ENCODE data around the gene NDUFC1.
"Not testable (repeated sequence)": the region's sequence is repeated elsewhere in the genome, so short reads cannot be mapped to it uniquely, and the experiment has no call there.

NDUFC1 gene

GRCh38 chr4:139301821-139302611, at the start of gene NDUFC1:
NDUFC1 (minus strand) TSS chr4:139302477; CDS start chr4:139295798, 6,679 bp downstream.
- peak in 46 of 58 donors; percentile 19 to 78 (median 51) for DNase-seq

- DNase-seq: no peak
These were observed 35.3 kb upstream of the NDUFC1 start for GRCh38 chr4:139337612-139338011.

GRCh38 chr4:139333046-139333445, 30.8 kb upstream of the NDUFC1 start:
- no peak for DNase-seq

GRCh38 chr4:139331185-139331584, 28.9 kb upstream of the NDUFC1 start:
- no peak for DNase-seq

DNA sequence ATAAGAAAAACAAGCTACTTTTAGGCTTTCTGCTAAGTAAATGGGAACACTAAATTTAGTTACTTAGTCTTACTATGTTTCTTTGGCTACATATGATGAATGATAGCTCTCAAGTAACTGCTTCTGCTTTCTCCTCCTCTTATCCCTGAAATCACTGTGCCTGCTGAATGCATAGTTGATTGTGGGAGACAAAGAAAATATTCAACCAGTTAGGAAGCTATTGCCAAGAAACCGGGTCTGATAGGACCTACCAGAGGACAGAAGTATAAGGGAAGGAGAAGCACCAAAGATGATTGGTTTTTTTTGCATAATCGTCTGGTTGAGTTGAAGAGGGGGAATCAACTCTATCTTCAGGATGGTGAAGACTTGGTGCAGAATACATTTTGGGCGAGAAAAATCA, 28.0 kb upstream of the NDUFC1 start:
- DNase-seq: peak in 5 of 58 donors; percentile 5 to 49 (median 13)

DNA sequence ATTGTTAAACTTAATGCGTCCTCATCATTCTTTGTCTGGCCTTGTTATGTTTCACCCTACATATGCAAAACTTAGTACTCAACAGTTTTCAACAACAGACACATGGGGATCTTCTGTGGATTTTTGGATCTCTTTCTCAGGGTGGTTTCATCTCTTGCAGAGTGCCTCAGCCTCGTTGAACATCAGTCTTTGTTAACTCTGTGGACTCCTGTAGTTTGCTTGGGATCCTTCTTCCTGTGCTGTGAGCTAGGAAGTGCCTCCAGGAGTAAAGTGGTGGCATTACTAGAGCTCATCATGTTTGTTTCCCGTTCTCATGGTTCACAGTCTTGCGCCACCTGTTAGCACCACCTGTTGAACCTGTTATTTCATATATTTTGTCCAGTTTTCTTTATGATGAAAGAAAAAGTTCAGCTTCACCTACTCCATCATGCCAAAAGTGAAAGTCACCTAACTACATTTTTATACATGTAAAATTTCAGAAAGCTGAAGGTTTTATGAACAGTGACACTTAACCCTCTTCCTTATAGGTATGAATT, 27.5 kb upstream of the NDUFC1 start:
- DNase-seq: no peak

DNA sequence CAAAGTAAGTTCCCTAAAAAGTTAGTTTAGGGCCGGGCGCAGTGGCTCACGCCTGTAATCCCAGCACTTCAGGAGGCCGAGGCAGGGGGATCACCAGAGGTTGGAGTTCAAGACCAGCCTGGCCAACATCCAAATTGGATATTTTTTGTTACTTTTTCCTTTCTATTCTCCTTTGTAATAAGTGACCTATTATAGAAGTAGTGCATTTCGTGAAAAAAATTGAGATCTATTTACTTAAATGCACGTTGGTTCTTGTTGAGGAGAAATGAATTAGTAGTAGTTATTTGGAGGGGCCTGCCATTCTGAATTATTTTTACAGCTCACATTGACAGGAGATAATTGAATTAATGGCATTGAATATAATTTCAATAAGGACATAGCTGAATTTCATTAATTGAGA, 22.3 kb upstream of the NDUFC1 start:
- DNase-seq: no peak

DNA sequence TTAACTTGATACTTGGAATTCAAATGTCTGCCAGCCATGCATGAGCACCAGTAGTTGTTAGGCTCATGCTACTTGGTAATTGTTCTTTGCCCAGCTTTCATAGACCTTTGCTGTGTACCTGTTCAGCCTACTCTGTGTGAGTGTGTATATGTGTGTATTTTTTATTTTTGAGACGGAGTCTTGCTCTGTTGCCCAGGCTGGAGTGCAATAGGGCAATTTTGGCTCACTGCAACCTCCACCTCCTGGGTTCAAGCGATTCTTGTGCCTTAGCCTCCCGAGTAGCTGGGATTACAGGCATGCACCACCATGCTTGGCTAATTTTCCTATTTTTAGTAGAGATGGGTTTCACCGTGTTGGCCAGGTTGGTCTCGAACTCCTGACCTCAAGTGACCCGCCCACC, 20.3 kb upstream of the NDUFC1 start:
- not testable (repeated sequence) for DNase-seq

GRCh38 chr4:139322070-139322469, 19.8 kb upstream of the NDUFC1 start:
- not testable (repeated sequence) for DNase-seq

DNA sequence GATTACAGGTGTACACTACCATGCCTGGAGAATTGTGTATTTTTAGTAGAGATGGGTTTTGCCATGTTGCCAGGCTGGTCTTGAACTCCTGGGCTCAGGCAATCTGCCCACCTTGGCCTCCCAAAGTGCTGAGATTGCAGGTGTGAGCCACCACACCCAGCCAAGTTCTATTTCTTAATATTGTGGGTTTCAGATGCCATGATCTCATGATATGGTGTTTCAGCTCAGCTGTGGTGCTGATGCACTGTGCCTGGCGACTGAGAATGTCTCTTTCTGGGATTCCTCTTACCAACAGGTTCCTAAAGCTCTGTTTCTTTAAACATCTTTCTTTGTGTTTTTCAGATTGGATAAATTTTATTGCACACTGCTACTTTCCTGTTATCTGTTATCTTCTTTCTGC, 17.3 kb upstream of the NDUFC1 start:
- DNase-seq: no peak

- DNase-seq: no peak
These were observed 15.4 kb upstream of the NDUFC1 start for GRCh38 chr4:139317635-139318034.

- DNase-seq: no peak
These were observed 14.5 kb upstream of the NDUFC1 start for GRCh38 chr4:139316733-139317132.

DNA sequence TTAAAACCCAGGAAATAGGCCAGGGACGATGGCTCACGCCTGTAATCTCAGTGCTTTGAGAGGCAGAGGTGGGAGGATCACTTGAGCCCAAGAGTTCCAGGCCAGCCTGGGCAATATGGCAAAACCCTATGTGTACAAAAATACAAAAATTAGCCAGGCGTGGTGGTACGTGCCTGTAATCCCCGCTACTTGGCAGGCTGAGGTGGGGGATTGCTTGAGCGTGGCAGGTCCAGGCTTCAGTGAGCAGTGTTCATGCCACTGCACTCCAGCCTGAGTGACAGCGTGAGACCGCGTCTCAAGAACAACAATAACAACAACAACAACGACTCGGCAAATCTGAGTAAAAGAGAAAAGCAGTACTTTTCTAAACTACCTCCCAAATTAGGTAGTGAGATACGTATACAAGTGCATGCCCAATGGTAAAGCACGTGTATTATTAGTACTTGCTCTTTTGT, 13.0 kb upstream of the NDUFC1 start:
- no peak for DNase-seq

GRCh38 chr4:139314047-139314800, 11.9 kb upstream of the NDUFC1 start:
- DNase-seq: no peak

DNA sequence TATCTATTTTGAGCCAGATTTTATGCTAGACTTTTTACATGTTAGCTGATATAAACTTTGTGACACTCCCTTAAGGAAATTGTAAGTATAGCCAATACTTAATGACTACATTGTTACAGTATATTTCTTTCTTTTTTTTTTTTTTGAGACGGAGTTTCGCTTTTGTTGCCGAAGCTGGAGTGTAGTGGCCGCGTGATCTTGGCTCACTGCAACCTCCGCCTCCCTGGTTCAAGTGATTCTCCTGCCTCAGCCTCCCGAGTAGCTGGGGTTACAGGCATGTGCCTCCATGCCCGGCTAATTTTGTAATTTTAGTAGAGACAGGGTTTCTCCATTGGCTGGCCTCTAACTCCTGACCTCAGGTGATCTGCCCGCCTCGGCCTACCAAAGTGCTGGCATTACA, 11.1 kb upstream of the NDUFC1 start:
- not testable (repeated sequence) for DNase-seq

- DNase-seq: no peak
These were observed 10.5 kb upstream of the NDUFC1 start for GRCh38 chr4:139312552-139313332.

GRCh38 chr4:139311909-139312308, 9.6 kb upstream of the NDUFC1 start:
- DNase-seq: no peak

DNA sequence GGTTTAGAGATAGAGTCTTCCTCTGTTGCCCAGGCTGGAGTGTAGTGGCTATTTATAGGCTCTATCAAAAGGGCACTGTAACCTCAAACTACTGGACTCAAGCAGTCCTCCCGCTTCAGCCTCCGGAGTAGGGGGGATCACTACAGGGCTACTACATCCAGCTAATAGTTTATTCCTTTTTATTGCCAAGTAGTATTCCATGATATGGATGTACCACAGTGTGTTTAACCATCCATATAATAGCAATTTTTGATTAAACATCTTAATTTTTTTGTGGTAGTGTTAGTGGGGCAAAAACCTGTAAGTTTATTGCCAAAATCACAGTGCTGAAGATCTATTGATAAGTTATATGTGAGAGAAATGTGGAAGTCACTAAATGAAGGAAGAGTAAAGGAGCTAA, 2.6 kb upstream of the NDUFC1 start:
- no peak for DNase-seq

DNA sequence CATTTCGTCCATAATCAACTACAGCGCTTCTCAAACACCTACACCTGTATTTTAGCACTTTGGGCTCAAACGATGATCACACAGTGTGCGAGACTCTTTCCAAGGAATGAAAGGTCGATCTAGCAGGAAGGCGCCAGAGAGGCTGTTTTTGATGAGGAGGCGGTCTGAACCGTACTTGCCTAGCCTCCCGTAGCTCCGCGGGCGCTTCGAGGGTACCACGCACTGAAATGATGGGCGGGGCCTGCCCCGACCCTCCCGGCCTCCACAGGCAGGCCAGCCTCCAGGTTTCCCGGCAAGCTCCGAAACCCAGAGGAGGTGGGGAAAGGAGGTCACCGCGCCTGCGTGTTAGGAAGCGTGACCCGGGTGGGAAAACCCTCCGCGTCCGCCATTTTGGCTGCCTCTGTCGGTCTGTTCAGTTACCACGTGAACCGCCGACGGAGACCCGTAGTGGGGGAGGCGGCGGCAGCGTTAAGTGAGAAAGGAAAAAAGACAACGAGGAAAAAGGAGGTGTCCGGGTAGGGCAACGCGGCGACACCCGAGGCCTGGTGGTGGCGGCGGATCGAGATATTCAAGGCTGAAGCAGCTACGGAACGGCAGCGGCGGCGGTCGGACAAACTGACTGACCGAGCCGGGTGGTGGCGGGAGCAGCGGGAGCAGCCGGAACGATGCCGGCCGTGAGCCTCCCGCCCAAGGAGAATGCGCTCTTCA, 1.0 kb downstream of the NDUFC1 start, which contains the start of gene NAA15:
NAA15 (plus strand) TSS at position 393 of the 708 bp plus-strand sequence; CDS start at position 666, 273 bp downstream.
- peak; percentile 83 to 98 (median 96) for DNase-seq

- peak in 5 of 58 donors; percentile 38 to 59 (median 47) for DNase-seq
These were observed 1.7 kb downstream of the NDUFC1 start for GRCh38 chr4:139300431-139301112.
